ENCODE data around the gene C15orf61.

The C15orf61 gene

GRCh38 chr15:67521029-67521782 is at the start of gene C15orf61:
TSS of gene C15orf61 (plus strand) at chr15:67521131. CDS start at chr15:67521249, 118 bp downstream.
- in situ Hi-C loops (cut with MboI; ENCODE audit: low pct_unique_long_range_greater_than_20kb, low sequenced_read_pairs, unreplicated experiment), result no loop called here
- TF ChIP-seq, protein P1, sequence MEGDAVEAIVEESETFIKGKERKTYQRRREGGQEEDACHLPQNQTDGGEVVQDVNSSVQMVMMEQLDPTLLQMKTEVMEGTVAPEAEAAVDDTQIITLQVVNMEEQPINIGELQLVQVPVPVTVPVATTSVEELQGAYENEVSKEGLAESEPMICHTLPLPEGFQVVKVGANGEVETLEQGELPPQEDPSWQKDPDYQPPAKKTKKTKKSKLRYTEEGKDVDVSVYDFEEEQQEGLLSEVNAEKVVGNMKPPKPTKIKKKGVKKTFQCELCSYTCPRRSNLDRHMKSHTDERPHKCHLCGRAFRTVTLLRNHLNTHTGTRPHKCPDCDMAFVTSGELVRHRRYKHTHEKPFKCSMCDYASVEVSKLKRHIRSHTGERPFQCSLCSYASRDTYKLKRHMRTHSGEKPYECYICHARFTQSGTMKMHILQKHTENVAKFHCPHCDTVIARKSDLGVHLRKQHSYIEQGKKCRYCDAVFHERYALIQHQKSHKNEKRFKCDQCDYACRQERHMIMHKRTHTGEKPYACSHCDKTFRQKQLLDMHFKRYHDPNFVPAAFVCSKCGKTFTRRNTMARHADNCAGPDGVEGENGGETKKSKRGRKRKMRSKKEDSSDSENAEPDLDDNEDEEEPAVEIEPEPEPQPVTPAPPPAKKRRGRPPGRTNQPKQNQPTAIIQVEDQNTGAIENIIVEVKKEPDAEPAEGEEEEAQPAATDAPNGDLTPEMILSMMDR (IDR thresholded peaks at IDR 0.05; ENCODE audit: extremely low read depth, insufficient read depth, missing control alignments), result peak; percentile 29
- DNase-seq (ENCODE audit: low spot score), result peak; percentile 93

- TF ChIP-seq, protein P1 (IDR thresholded peaks at IDR 0.05; ENCODE audit: extremely low read depth, insufficient read depth, missing control alignments), result no peak
- in situ Hi-C loops (cut with MboI; ENCODE audit: low pct_unique_long_range_greater_than_20kb, low sequenced_read_pairs, unreplicated experiment), result no loop called here
- DNase-seq (ENCODE audit: low spot score), result no peak
These were observed 48.0 kb upstream of the C15orf61 start for GRCh38 chr15:67472957-67473356.

- DNase-seq (ENCODE audit: low spot score), result no peak
- TF ChIP-seq, protein P1 (IDR thresholded peaks at IDR 0.05; ENCODE audit: extremely low read depth, insufficient read depth, missing control alignments), result no peak
- in situ Hi-C loops (cut with MboI; ENCODE audit: low pct_unique_long_range_greater_than_20kb, low sequenced_read_pairs, unreplicated experiment), result no loop called here
These were observed 46.4 kb upstream of the C15orf61 start for GRCh38 chr15:67474405-67475110.

- TF ChIP-seq, protein P1 (IDR thresholded peaks at IDR 0.05; ENCODE audit: extremely low read depth, insufficient read depth, missing control alignments), result no peak
- no peak for DNase-seq (ENCODE audit: low spot score)
- in situ Hi-C loops (cut with MboI; ENCODE audit: low pct_unique_long_range_greater_than_20kb, low sequenced_read_pairs, unreplicated experiment), result no loop called here
These were observed 41.0 kb upstream of the C15orf61 start for GRCh38 chr15:67479781-67480505.

DNA sequence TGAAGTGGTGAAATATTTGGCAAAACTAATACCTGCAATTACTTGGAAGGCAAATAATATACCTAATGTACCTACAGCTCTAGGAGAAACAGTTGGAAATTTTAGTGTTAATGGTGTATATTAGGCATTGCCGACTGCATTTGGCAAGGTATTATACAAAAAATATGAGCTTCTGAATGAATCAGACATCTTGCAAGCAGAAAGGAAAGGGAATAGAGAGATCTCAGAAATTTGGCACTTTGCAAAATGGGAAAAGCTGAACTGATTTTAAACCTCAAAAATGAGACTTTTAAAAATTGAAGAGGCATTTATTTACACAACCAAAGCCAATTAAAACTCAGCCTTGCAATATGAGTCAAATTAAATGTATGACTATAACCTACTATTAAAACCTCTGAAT is 40.2 kb upstream of the C15orf61 start:
- in situ Hi-C loops (cut with MboI; ENCODE audit: low pct_unique_long_range_greater_than_20kb, low sequenced_read_pairs, unreplicated experiment), result no loop called here
- TF ChIP-seq, protein P1 (IDR thresholded peaks at IDR 0.05; ENCODE audit: extremely low read depth, insufficient read depth, missing control alignments), result no peak
- DNase-seq (ENCODE audit: low spot score), result no peak

DNA sequence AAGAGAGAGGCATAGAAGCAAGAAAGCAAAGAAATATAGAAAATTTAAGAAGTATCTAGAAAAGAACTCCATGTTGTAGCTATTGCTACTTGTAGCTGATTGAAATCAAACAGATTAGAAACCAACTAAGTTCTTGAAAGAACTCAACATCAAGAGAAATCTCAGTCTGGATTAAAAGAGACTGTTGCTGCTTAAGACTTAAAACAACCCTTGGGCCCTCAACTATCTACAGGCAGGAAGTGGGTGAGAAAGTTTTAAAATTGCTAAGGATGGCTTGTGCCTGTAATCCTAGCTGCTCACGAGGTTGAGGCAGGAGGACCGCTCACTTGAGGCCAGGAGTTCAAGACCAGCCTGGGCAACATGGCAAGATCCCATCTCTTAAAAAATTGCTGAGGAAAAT is 39.3 kb upstream of the C15orf61 start:
- DNase-seq (ENCODE audit: low spot score), result no peak
- TF ChIP-seq, protein P1 (IDR thresholded peaks at IDR 0.05; ENCODE audit: extremely low read depth, insufficient read depth, missing control alignments), result no peak
- in situ Hi-C loops (cut with MboI; ENCODE audit: low pct_unique_long_range_greater_than_20kb, low sequenced_read_pairs, unreplicated experiment), result no loop called here

Measured in GM13977 (cell line).